Esophagus mucosa (tissue), 1 donor: ENCODE results near the gene IGLL1. TPM values are rescaled to one million over a fixed set of nuclear protein-coding genes. Genes with fewer than 3 reads are reported as not detected.
"Not testable (repeated sequence)": the region's sequence is repeated elsewhere in the genome, so short reads cannot be mapped to it uniquely, and the experiment has no call there.

Experiments used
- ATAC-seq: fragments of 200-7000 bp; cut with Tn5 transposase; one replicate; pipeline ENCODE4 v1.9.1; 2020
- total RNA-seq: library from RNA; stranded (reverse); gene quantifications from one replicate; pipeline ENCODE4 v1.2.4, GENCODE V29; 2023
- donor health status: DM: yes; HTN: yes; CAD: no.

IGLL1 gene
- total RNA-seq, 1 donor from 2014 or later = not detected

- peak; percentile 98 for ATAC-seq
These were observed 40.8 kb downstream of the IGLL1 start for GRCh38 chr22:23539135-23539838.

- ATAC-seq = not testable (repeated sequence)
These were observed 41.4 kb downstream of the IGLL1 start for GRCh38 chr22:23538696-23539030.

GRCh38 chr22:23537830-23538695 is 42.0 kb downstream of the IGLL1 start:
- ATAC-seq = not testable (repeated sequence)

- no peak for ATAC-seq
These were observed 42.7 kb downstream of the IGLL1 start for GRCh38 chr22:23537416-23537815.

GRCh38 chr22:23536821-23537345 is 43.2 kb downstream of the IGLL1 start:
- ATAC-seq = no peak

- not testable (repeated sequence) for ATAC-seq
These were observed 44.1 kb downstream of the IGLL1 start for GRCh38 chr22:23535790-23536661.

GRCh38 chr22:23534851-23535717 is 45.0 kb downstream of the IGLL1 start:
- ATAC-seq = no peak

GRCh38 chr22:23534201-23534850 is 45.8 kb downstream of the IGLL1 start:
- ATAC-seq = no peak

- ATAC-seq = no peak
These were observed 46.3 kb downstream of the IGLL1 start for GRCh38 chr22:23533771-23534191.

GRCh38 chr22:23533328-23533762 is 46.7 kb downstream of the IGLL1 start:
- no peak for ATAC-seq

- ATAC-seq = no peak
These were observed 47.4 kb downstream of the IGLL1 start for GRCh38 chr22:23532731-23533130.

GRCh38 chr22:23531966-23532705 is 48.0 kb downstream of the IGLL1 start:
- ATAC-seq = no peak

GRCh38 chr22:23531283-23531956 is 48.7 kb downstream of the IGLL1 start:
- ATAC-seq = no peak

GRCh38 chr22:23530766-23531282 is 49.3 kb downstream of the IGLL1 start:
- ATAC-seq = no peak

- no peak for ATAC-seq
These were observed 50.0 kb downstream of the IGLL1 start for GRCh38 chr22:23530106-23530505.

- no peak for ATAC-seq
These were observed 50.7 kb downstream of the IGLL1 start for GRCh38 chr22:23529166-23530103.

- ATAC-seq = no peak
These were observed 51.9 kb downstream of the IGLL1 start for GRCh38 chr22:23527971-23528740.
